Neuronal stem cell (in vitro differentiated cells): Measurements from ENCODE around the gene DHX57.
A peak's percentile ranks its signal among the peaks of the same experiment; 100 is the strongest.

Experiments
- DNase-seq: peaks from one replicate; pipeline ENCODE4 v3.0.0-alpha.2; 2013; ENCODE audit warnings: low spot score
- H2AFZ ChIP-seq: one replicate; pipeline ENCODE4 v1.6.1; 2013; ENCODE audit warnings: mild to moderate bottlenecking, low read length, inconsistent platforms
- H2AK5ac ChIP-seq: 2 replicates; pipeline ENCODE4 v1.6.1; 2013; ENCODE audit warnings: low read depth, mild to moderate bottlenecking, inconsistent platforms, low read length, moderate library complexity, mixed read lengths
- H2BK120ac ChIP-seq: 2 replicates; pipeline ENCODE4 v1.6.1; 2013; ENCODE audit warnings: low read depth, mild to moderate bottlenecking, inconsistent platforms, low read length, moderate library complexity, mixed read lengths
- H2BK12ac ChIP-seq: one replicate; pipeline ENCODE4 v1.6.1; 2013; ENCODE audit warnings: low read length, inconsistent platforms
- H2BK15ac ChIP-seq: 2 replicates; pipeline ENCODE4 v1.6.1; 2013; ENCODE audit warnings: mild to moderate bottlenecking, low read length, inconsistent platforms, mixed read lengths
- H2BK5ac ChIP-seq: one replicate; pipeline ENCODE4 v1.6.1; 2013; ENCODE audit warnings: inconsistent platforms, mild to moderate bottlenecking, low read length, moderate library complexity
- H3K14ac ChIP-seq: one replicate; pipeline ENCODE4 v1.6.1; 2013; ENCODE audit warnings: low read length, inconsistent platforms
- H3K18ac ChIP-seq: 2 replicates; pipeline ENCODE4 v1.6.1; 2013; ENCODE audit warnings: low read length, inconsistent platforms
- H3K23ac ChIP-seq: 2 replicates; pipeline ENCODE4 v1.6.1; 2013; ENCODE audit warnings: low read depth, mild to moderate bottlenecking, mixed read lengths, low read length, inconsistent platforms; ENCODE audit not compliant: poor library complexity
- H3K27ac ChIP-seq: replicated peaks from 3 replicates; pipeline ENCODE4 v1.5.1; 2013; ENCODE audit warnings: low read length, inconsistent platforms
- H3K27me3 ChIP-seq, 3 experiments: 2 replicates each; pipeline ENCODE4 v1.6.1; 2013; ENCODE audit warnings: low read length in 3 of 3, mild to moderate bottlenecking in 2 of 3, inconsistent platforms in 1 of 3, low read depth in 1 of 3, mixed read lengths in 1 of 3, moderate library complexity in 1 of 3; ENCODE audit not compliant: control insufficient read depth in 3 of 3, insufficient read depth in 3 of 3
- H3K36me3 ChIP-seq, 2 donors: replicated peaks in 1 of 2; 2 replicates each; pipeline ENCODE4 v1.6.1; 2013; ENCODE audit warnings: low read length in 2 of 2; ENCODE audit not compliant: control insufficient read depth in 2 of 2, insufficient read depth in 2 of 2
- H3K4ac ChIP-seq: 2 replicates; pipeline ENCODE4 v1.6.1; 2013; ENCODE audit warnings: inconsistent platforms, mild to moderate bottlenecking, low read length, moderate library complexity
- H3K4me1 ChIP-seq, 2 donors: 1 replicate in 1 of 2; 2 replicates in 1 of 2; pipeline ENCODE4 v1.6.1; 2013; ENCODE audit warnings: low read length in 2 of 2, low read depth in 1 of 2; ENCODE audit not compliant: control insufficient read depth in 2 of 2, insufficient read depth in 1 of 2
- H3K4me2 ChIP-seq: one replicate; pipeline ENCODE4 v1.6.1; 2013; ENCODE audit warnings: mild to moderate bottlenecking, low read length, inconsistent platforms; ENCODE audit not compliant: insufficient read depth, poor library complexity, severe bottlenecking
- H3K4me3 ChIP-seq, 2 donors: 2 replicates each; pipeline ENCODE4 v1.5.1; 2013; ENCODE audit warnings: low read length in 2 of 2, mild to moderate bottlenecking in 2 of 2, inconsistent platforms in 1 of 2, moderate library complexity in 1 of 2
- H3K79me1 ChIP-seq: one replicate; pipeline ENCODE4 v1.6.1; 2013; ENCODE audit warnings: low read depth, mild to moderate bottlenecking, inconsistent platforms, low read length, moderate library complexity
- H3K9ac ChIP-seq: one replicate; pipeline ENCODE4 v1.6.1; 2013; ENCODE audit warnings: mild to moderate bottlenecking, low read depth, low read length, inconsistent platforms; ENCODE audit not compliant: poor library complexity
- H3K9me3 ChIP-seq, 2 donors: replicated peaks in 1 of 2; 2 replicates each; pipeline versions ENCODE3 to v1.6.1; 2013; ENCODE audit warnings: low read length in 2 of 2, mild to moderate bottlenecking in 2 of 2, inconsistent platforms in 1 of 2, low read depth in 1 of 2, mixed read lengths in 1 of 2, moderate library complexity in 1 of 2; ENCODE audit not compliant: control insufficient read depth in 2 of 2, insufficient read depth in 1 of 2
- H4K8ac ChIP-seq: one replicate; pipeline ENCODE4 v1.6.1; 2013; ENCODE audit warnings: low read depth, mild to moderate bottlenecking, inconsistent platforms, low read length, moderate library complexity
- H4K91ac ChIP-seq: one replicate; pipeline ENCODE4 v1.6.1; 2013; ENCODE audit warnings: low read length, low read depth, mild to moderate bottlenecking, inconsistent platforms; ENCODE audit not compliant: poor library complexity
- WGBS, 2 donors: extraction: QIAGEN DNeasy Blood & Tissue Kit; methylation state at CpG; one replicate each; pipeline ENCODE4 v1.1.7; 2013; ENCODE audit warnings: missing lambda C conversion rate in 2 of 2, mixed read lengths in 1 of 2; ENCODE audit not compliant: insufficient read length in 2 of 2, insufficient replicate concordance in 1 of 2; ENCODE audit errors: extremely low coverage in 2 of 2; 5-methylcytosine and 5-hydroxymethylcytosine counted together

Gene DHX57

GRCh38 chr2:38775097-38775920 is 100.4 kb downstream of the DHX57 start:
- no peak overlapping the region for H3K23ac ChIP-seq
- H3K79me1 ChIP-seq = peaks cover 2% of the 10 kb centered on the region
- H3K27ac ChIP-seq = no peak overlapping the region
- no peak overlapping the region for H3K14ac ChIP-seq
- H3K4me2 ChIP-seq = no peak overlapping the region
- H3K27me3 ChIP-seq = peaks cover 0 to 3% (median under 1%) of the 10 kb centered on the region in 3 experiments
- no CpG with 5 or more reads among the region's 17 CpGs for WGBS, 2 donors
- no peak overlapping the region for H2BK5ac ChIP-seq
- no peak overlapping the region for H4K8ac ChIP-seq
- no peak overlapping the region for H2AFZ ChIP-seq
- no peak overlapping the region for H3K4me3 ChIP-seq
- no peaks in the 10 kb centered on the region for H3K9me3 ChIP-seq
- no peak overlapping the region for H2BK12ac ChIP-seq
- no peaks in the 10 kb centered on the region for H3K4me1 ChIP-seq
- H3K36me3 ChIP-seq = no peaks in the 10 kb centered on the region
- no peak overlapping the region for H4K91ac ChIP-seq
- H3K18ac ChIP-seq = no peak overlapping the region
- H2AK5ac ChIP-seq = no peak overlapping the region
- no peak overlapping the region for H3K4ac ChIP-seq
- no peak for DNase-seq
- H2BK120ac ChIP-seq = no peak overlapping the region
- no peak overlapping the region for H2BK15ac ChIP-seq
- H3K9ac ChIP-seq = no peak overlapping the region

DNA sequence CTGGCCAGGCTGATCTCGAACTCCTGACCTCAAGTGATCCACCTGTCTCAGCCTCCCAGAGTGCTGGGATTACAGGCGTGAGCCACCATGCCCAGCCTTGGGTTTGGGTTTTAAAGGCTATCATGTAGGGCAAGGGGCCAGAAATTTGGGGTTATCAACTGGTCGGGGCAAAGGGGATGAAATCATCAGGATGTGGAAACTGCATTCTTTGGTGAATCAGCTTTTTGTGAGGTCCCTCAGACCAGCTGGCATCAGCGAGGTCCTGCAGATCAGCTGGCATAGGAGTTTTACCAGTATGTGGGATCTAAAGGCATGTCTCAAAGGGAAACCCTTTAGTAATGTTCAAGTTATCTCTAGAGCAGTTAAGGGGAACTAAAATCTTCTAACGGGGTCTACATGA is 104.1 kb downstream of the DHX57 start:
- no peaks in the 10 kb centered on the region for H3K9me3 ChIP-seq
- no peak overlapping the region for H4K91ac ChIP-seq
- H3K9ac ChIP-seq = no peak overlapping the region
- H4K8ac ChIP-seq = no peak overlapping the region
- no peak overlapping the region for H3K4me3 ChIP-seq
- H3K18ac ChIP-seq = no peak overlapping the region
- H2BK12ac ChIP-seq = no peak overlapping the region
- no CpG with 5 or more reads among the region's 5 CpGs for WGBS, 2 donors
- H3K36me3 ChIP-seq = no peaks in the 10 kb centered on the region
- no peak overlapping the region for H2BK15ac ChIP-seq
- H3K27me3 ChIP-seq = peaks cover 0 to 4% (median 3%) of the 10 kb centered on the region in 3 experiments
- no peak overlapping the region for H3K4ac ChIP-seq
- H2BK5ac ChIP-seq = no peak overlapping the region
- H2BK120ac ChIP-seq = no peak overlapping the region
- no peak for DNase-seq
- no peaks in the 10 kb centered on the region for H3K4me1 ChIP-seq
- no peak overlapping the region for H3K4me2 ChIP-seq
- H2AK5ac ChIP-seq = no peak overlapping the region
- no peak overlapping the region for H3K23ac ChIP-seq
- no peak overlapping the region for H3K14ac ChIP-seq
- H3K79me1 ChIP-seq = peaks cover 2% of the 10 kb centered on the region
- peak overlapping the region; percentile 55 for H2AFZ ChIP-seq
- H3K27ac ChIP-seq = no peak overlapping the region

- no peaks in the 10 kb centered on the region for H3K4me1 ChIP-seq
- no peak overlapping the region for H3K18ac ChIP-seq
- peaks cover 0 to 19% (median 0%) of the 10 kb centered on the region in 3 experiments for H3K27me3 ChIP-seq
- no peak overlapping the region for H3K14ac ChIP-seq
- no peak overlapping the region for H3K4me2 ChIP-seq
- no peak overlapping the region for H3K9ac ChIP-seq
- H3K36me3 ChIP-seq = no peaks in the 10 kb centered on the region
- no peak overlapping the region for H4K8ac ChIP-seq
- H3K4me3 ChIP-seq = no peak overlapping the region
- no peak overlapping the region for H2AK5ac ChIP-seq
- H2AFZ ChIP-seq = no peak overlapping the region
- H4K91ac ChIP-seq = no peak overlapping the region
- no peak overlapping the region for H3K23ac ChIP-seq
- no peak overlapping the region for H3K27ac ChIP-seq
- no peak overlapping the region for H2BK120ac ChIP-seq
- H3K4ac ChIP-seq = no peak overlapping the region
- no peaks in the 10 kb centered on the region for H3K79me1 ChIP-seq
- WGBS, 2 donors = no CpG with 5 or more reads among the region's 5 CpGs
- H2BK15ac ChIP-seq = no peak overlapping the region
- no peak overlapping the region for H2BK5ac ChIP-seq
- H3K9me3 ChIP-seq = no peaks in the 10 kb centered on the region
- DNase-seq = no peak
- H2BK12ac ChIP-seq = no peak overlapping the region
Observed at GRCh38 chr2:38765551-38765950, 110.2 kb downstream of the DHX57 start.

DNA sequence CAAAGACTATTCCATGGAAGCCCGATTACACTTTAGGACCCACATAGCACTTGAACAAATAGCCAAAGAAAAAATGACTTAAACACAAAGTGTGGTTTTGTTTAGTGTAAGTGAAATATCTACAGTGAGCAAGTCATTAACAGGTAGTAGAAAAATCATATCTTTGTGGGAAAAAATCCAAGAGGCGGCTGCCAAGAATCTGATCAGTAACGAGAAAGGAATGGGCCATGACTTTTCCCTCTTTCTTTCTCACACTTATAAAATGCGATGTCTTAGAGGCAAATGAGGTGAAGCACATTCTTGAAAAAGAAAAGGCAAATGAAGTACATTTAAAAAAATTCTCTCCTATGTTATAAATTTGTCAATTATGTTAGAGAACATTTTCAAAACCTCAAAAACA is 110.6 kb downstream of the DHX57 start:
- Histone ChIP-seq H2BK120ac (no peak overlapping the region), H4K91ac (no peak overlapping the region), H3K18ac (no peak overlapping the region), H3K4ac (no peak overlapping the region), H3K36me3 (no peaks in the 10 kb centered on the region), H2AK5ac (no peak overlapping the region), H2BK12ac (no peak overlapping the region), H3K79me1 (no peaks in the 10 kb centered on the region), H2BK15ac (no peak overlapping the region), H3K27me3 (peaks cover 0 to 16% (median 0%) of the 10 kb centered on the region in 3 experiments), H3K4me3 (no peak overlapping the region), H3K27ac (no peak overlapping the region), H3K9me3 (no peaks in the 10 kb centered on the region), H4K8ac (no peak overlapping the region), H3K4me1 (no peaks in the 10 kb centered on the region), H3K4me2 (no peak overlapping the region), H2AFZ (no peak overlapping the region), H3K9ac (no peak overlapping the region), H3K14ac (no peak overlapping the region), H3K23ac (no peak overlapping the region), H2BK5ac (no peak overlapping the region)
- no peak for DNase-seq
- WGBS, 2 donors = no CpG with 5 or more reads among the region's 4 CpGs
